Astrocyte (in vitro differentiated cells and primary cell): ENCODE results near the gene KLF2. TPM values are rescaled to one million over a fixed set of nuclear protein-coding genes. Genes with fewer than 3 reads are reported as not detected.
"Not testable (repeated sequence)": the region's sequence is repeated elsewhere in the genome, so short reads cannot be mapped to it uniquely, and the experiment has no call there.

Source experiments
- DNase-seq: peaks from one replicate; pipeline ENCODE4 v3.0.0-alpha.2; 2010; ENCODE audit warnings: low read depth
- FAIRE-seq: peaks from 2 replicates; lab custom pipeline; 2011; peaks lifted over from hg19 to GRCh38; lab: Jason Lieb, UNC
- H2AFZ ChIP-seq: 2 replicates; pipeline ENCODE4 v1.6.0; 2012; ENCODE audit warnings: low read depth, low read length, inconsistent platforms
- H3K27ac ChIP-seq: 2 replicates; pipeline ENCODE4 v1.5.1; 2011; ENCODE audit warnings: low read depth, low read length, inconsistent platforms
- H3K27me3 ChIP-seq: 2 replicates; pipeline ENCODE4 v1.6.0; 2011; ENCODE audit warnings: low read length, inconsistent platforms; ENCODE audit not compliant: insufficient read depth
- H3K36me3 ChIP-seq: 2 replicates; pipeline ENCODE4 v1.5.1; 2011; ENCODE audit warnings: low read length, inconsistent platforms; ENCODE audit not compliant: insufficient read depth
- H3K4me1 ChIP-seq: 2 replicates; pipeline ENCODE4 v1.5.1; 2011; ENCODE audit warnings: low read length, inconsistent platforms; ENCODE audit not compliant: insufficient read depth
- H3K4me2 ChIP-seq: 2 replicates; pipeline ENCODE4 v1.6.0; 2012; ENCODE audit warnings: low read length, inconsistent platforms
- H3K4me3 ChIP-seq: 2 replicates; pipeline ENCODE4 v1.5.1; 2011; ENCODE audit warnings: low read depth, mild to moderate bottlenecking, low read length, inconsistent platforms; ENCODE audit not compliant: insufficient read depth
- H3K79me2 ChIP-seq: 2 replicates; pipeline ENCODE4 v1.6.0; 2012; ENCODE audit warnings: mild to moderate bottlenecking, low read length, inconsistent platforms; ENCODE audit not compliant: insufficient read depth
- H3K9ac ChIP-seq: 2 replicates; pipeline ENCODE4 v1.6.0; 2012; ENCODE audit warnings: mild to moderate bottlenecking, low read length, inconsistent platforms
- H3K9me3 ChIP-seq: 2 replicates; pipeline ENCODE4 v1.5.1; 2012; ENCODE audit warnings: low read depth, mild to moderate bottlenecking, low read length, inconsistent platforms; ENCODE audit not compliant: insufficient read depth
- H4K20me1 ChIP-seq: 2 replicates; pipeline ENCODE4 v1.6.0; 2012; ENCODE audit warnings: low read length, inconsistent platforms; ENCODE audit not compliant: insufficient read depth
- H3K27ac Mint-ChIP-seq: one replicate; pipeline ENCODE4 v1.8.0; 2021; ENCODE audit warnings: mild to moderate bottlenecking, mixed read lengths; ENCODE audit not compliant: unreplicated experiment
- H3K27me3 Mint-ChIP-seq: one replicate; pipeline ENCODE4 v1.8.0; 2021; ENCODE audit warnings: low read depth, mixed read lengths; ENCODE audit not compliant: unreplicated experiment
- H3K36me3 Mint-ChIP-seq: one replicate; pipeline ENCODE4 v1.8.0; 2021; ENCODE audit warnings: low read depth, mixed read lengths; ENCODE audit not compliant: unreplicated experiment
- H3K4me1 Mint-ChIP-seq: one replicate; pipeline ENCODE4 v1.8.0; 2021; ENCODE audit warnings: low read depth, mixed read lengths; ENCODE audit not compliant: unreplicated experiment
- H3K4me3 Mint-ChIP-seq: one replicate; pipeline ENCODE4 v1.8.0; 2021; ENCODE audit warnings: mild to moderate bottlenecking, moderate library complexity, mixed read lengths; ENCODE audit not compliant: unreplicated experiment
- H3K9me3 Mint-ChIP-seq: one replicate; pipeline ENCODE4 v1.8.0; 2021; ENCODE audit warnings: mild to moderate bottlenecking, mixed read lengths; ENCODE audit not compliant: unreplicated experiment
- EZH2 ChIP-seq: IDR thresholded peaks from 2 replicates; pipeline ENCODE4 v1.6.1; 2012; ENCODE audit warnings: mild to moderate bottlenecking, low read length, inconsistent platforms; ENCODE audit not compliant: insufficient read depth
- total RNA-seq: library from RNA; stranded (reverse); gene quantifications from 2 replicates; pipeline ENCODE4 v1.2.1, GENCODE V29; 2021
- TF ChIP-seq, protein P1 (sequence below): IDR thresholded peaks from 2 replicates; pipeline ENCODE4 v1.5.1; 2011; ENCODE audit warnings: low read depth, mild to moderate bottlenecking, inconsistent platforms, low read length, moderate library complexity; ENCODE audit not compliant: insufficient read depth

Gene KLF2
- total RNA-seq, 1 donor from 2014 or later: 1.9 TPM

- no peak overlapping the region for H2AFZ ChIP-seq
- no peak overlapping the region for H3K4me3 Mint-ChIP-seq
- no peak overlapping the region for H3K4me3 ChIP-seq
- no peak overlapping the region for H3K27ac ChIP-seq
- H3K9me3 Mint-ChIP-seq: peaks cover 2% of the 10 kb centered on the region
- peaks cover 5% of the 10 kb centered on the region for H3K27me3 Mint-ChIP-seq
- H3K79me2 ChIP-seq: no peaks in the 10 kb centered on the region
- H3K27ac Mint-ChIP-seq: no peak overlapping the region
- FAIRE-seq (no peak), DNase-seq (peak; percentile 64)
- no peaks in the 10 kb centered on the region for H4K20me1 ChIP-seq
- no peaks in the 10 kb centered on the region for H3K36me3 Mint-ChIP-seq
- H3K36me3 ChIP-seq: no peaks in the 10 kb centered on the region
- peak overlapping the region; percentile 51 for H3K4me2 ChIP-seq
- H3K4me1 Mint-ChIP-seq: peaks cover 1% of the 10 kb centered on the region
- H3K4me1 ChIP-seq: peaks cover 9% of the 10 kb centered on the region
- H3K9me3 ChIP-seq: no peaks in the 10 kb centered on the region
- H3K27me3 ChIP-seq: no peaks in the 10 kb centered on the region
- no peak for TF ChIP-seq EZH2
- TF ChIP-seq, protein P1, sequence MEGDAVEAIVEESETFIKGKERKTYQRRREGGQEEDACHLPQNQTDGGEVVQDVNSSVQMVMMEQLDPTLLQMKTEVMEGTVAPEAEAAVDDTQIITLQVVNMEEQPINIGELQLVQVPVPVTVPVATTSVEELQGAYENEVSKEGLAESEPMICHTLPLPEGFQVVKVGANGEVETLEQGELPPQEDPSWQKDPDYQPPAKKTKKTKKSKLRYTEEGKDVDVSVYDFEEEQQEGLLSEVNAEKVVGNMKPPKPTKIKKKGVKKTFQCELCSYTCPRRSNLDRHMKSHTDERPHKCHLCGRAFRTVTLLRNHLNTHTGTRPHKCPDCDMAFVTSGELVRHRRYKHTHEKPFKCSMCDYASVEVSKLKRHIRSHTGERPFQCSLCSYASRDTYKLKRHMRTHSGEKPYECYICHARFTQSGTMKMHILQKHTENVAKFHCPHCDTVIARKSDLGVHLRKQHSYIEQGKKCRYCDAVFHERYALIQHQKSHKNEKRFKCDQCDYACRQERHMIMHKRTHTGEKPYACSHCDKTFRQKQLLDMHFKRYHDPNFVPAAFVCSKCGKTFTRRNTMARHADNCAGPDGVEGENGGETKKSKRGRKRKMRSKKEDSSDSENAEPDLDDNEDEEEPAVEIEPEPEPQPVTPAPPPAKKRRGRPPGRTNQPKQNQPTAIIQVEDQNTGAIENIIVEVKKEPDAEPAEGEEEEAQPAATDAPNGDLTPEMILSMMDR: no peak
- H3K9ac ChIP-seq: no peak overlapping the region
Measured at GRCh38 chr19:16301999-16302694, 22.5 kb upstream of the KLF2 start.

- H3K27ac Mint-ChIP-seq: no peak overlapping the region
- no peaks in the 10 kb centered on the region for H3K27me3 ChIP-seq
- DNase-seq (no peak), FAIRE-seq (no peak)
- peaks cover 1% of the 10 kb centered on the region for H3K4me1 Mint-ChIP-seq
- H3K4me3 ChIP-seq: no peak overlapping the region
- H3K9me3 ChIP-seq: no peaks in the 10 kb centered on the region
- no peak overlapping the region for H3K4me2 ChIP-seq
- TF ChIP-seq, protein P1: no peak
- TF ChIP-seq EZH2: no peak
- H3K36me3 ChIP-seq: no peaks in the 10 kb centered on the region
- H3K27ac ChIP-seq: no peak overlapping the region
- no peaks in the 10 kb centered on the region for H3K36me3 Mint-ChIP-seq
- peaks cover 3% of the 10 kb centered on the region for H3K27me3 Mint-ChIP-seq
- no peak overlapping the region for H3K9ac ChIP-seq
- H3K79me2 ChIP-seq: no peaks in the 10 kb centered on the region
- no peak overlapping the region for H2AFZ ChIP-seq
- H3K4me1 ChIP-seq: peaks cover 9% of the 10 kb centered on the region
- no peaks in the 10 kb centered on the region for H4K20me1 ChIP-seq
- no peak overlapping the region for H3K4me3 Mint-ChIP-seq
- no peaks in the 10 kb centered on the region for H3K9me3 Mint-ChIP-seq
Measured at GRCh38 chr19:16303755-16304154, 20.9 kb upstream of the KLF2 start.

- not testable (repeated sequence) for H3K4me3 ChIP-seq, DNase-seq, H3K9ac ChIP-seq, H3K27me3 ChIP-seq, H3K36me3 ChIP-seq, H3K27ac ChIP-seq, H2AFZ ChIP-seq, H3K27me3 Mint-ChIP-seq, H4K20me1 ChIP-seq, H3K4me2 ChIP-seq, FAIRE-seq, H3K9me3 ChIP-seq, H3K79me2 ChIP-seq, H3K4me1 Mint-ChIP-seq, H3K4me1 ChIP-seq, H3K36me3 Mint-ChIP-seq, H3K9me3 Mint-ChIP-seq, H3K4me3 Mint-ChIP-seq, H3K27ac Mint-ChIP-seq
Measured at GRCh38 chr19:16304511-16304910, 20.1 kb upstream of the KLF2 start.

- not testable (repeated sequence) for H3K4me1 Mint-ChIP-seq, H3K27me3 ChIP-seq, H3K4me1 ChIP-seq, DNase-seq, H3K9ac ChIP-seq, H3K4me3 ChIP-seq, H3K27ac Mint-ChIP-seq, H2AFZ ChIP-seq, H3K27ac ChIP-seq, H3K4me2 ChIP-seq, H3K27me3 Mint-ChIP-seq, H4K20me1 ChIP-seq, H3K36me3 ChIP-seq, H3K36me3 Mint-ChIP-seq, H3K9me3 Mint-ChIP-seq, H3K79me2 ChIP-seq, FAIRE-seq, H3K9me3 ChIP-seq, H3K4me3 Mint-ChIP-seq
Measured at GRCh38 chr19:16305060-16305459, 19.6 kb upstream of the KLF2 start.
